HG02884 (cell line): ENCODE data around the gene PPA1.
A peak's percentile ranks its signal among the peaks of the same experiment; 100 is the strongest.
"Not testable (repeated sequence)": the region's sequence is repeated elsewhere in the genome, so short reads cannot be mapped to it uniquely, and the experiment has no call there.

Source experiments
- ATAC-seq: cut with Tn5 transposase; IDR thresholded peaks from one replicate; pipeline ENCODE4 v1.9.1; 2021; ENCODE audit warnings: mild to moderate bottlenecking, moderate library complexity; ENCODE audit not compliant: unreplicated experiment

PPA1 gene

DNA sequence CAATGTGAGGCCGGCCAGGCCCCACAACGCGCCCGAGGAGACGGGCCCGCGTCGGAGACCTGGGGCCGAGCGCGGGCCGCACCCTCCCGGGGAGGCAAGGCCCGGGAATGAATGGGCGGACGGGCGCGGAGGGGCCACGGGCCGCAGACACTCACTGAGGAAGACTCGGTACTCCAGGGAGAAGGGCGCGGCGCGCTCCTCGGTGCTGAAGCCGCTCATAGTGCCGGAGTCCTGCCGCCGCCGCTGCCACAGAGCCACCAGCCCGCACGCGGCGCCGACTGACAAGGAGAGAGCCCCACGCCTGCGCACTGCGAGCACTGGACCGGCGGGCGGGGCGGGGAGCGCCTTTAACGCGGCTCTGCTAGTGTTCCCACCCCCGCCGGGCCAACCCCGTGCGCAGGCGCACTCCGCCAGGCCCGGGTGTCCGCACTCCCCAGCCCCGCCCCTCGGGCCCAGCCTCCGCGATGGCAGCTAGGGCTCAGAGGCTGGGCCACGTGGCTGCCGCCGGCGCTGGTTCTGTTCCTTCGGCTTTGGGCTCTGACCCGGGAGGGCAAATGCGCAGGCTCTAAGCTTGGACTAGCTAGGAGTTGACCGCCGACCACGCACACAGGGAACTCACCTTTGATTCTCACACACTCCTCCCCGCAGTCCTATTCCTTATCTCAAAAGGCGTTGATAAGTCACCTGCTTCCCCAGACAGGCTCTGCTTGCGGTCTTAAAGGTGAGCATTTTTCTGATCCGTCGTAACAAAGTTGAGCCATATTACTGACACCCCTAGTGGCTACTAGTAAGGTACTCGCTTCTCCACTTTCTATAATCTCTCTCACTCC is at the start of gene PPA1:
PPA1 (minus strand) TSS at position 321 of the 830 bp plus-strand sequence; CDS start at position 219, 102 bp downstream.
- ATAC-seq: peak; percentile 82

DNA sequence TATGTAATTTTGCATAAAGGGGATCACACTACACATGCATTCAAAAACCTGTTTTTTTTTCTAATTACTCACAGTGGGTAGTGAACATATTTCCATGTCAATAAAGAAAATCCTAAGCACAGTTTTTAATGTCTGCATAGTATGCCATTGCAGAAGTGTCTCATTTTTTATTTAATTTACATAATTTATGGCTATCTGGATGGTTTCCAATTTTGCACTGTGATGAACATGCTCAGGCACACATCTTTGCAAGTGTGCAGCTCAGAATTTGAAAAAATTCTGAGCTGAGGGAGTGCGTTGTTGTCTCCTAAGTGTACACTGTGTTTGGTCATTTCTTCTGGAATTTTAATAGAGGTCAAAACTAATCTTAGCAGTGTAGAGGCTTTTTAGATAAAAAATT is 48.4 kb upstream of the PPA1 start:
- ATAC-seq: no peak

DNA sequence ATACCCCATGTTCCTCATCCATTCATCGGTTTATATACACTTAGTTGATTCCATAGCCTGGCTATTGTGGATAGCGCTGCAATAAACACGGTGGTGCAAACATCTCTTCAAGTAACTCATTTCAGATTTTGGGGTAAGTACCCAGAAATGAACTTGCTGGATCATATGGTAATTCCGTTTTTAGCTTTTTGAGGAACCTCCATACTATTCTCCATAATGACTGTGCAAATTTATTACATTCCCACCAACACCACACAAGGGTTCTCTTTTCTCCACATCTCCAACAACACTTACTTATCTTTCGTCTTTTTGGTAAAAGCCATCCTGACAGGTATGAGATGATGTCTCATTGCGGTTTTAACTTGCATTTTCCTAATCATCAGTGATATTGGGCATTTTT is 46.9 kb upstream of the PPA1 start:
- no peak for ATAC-seq

DNA sequence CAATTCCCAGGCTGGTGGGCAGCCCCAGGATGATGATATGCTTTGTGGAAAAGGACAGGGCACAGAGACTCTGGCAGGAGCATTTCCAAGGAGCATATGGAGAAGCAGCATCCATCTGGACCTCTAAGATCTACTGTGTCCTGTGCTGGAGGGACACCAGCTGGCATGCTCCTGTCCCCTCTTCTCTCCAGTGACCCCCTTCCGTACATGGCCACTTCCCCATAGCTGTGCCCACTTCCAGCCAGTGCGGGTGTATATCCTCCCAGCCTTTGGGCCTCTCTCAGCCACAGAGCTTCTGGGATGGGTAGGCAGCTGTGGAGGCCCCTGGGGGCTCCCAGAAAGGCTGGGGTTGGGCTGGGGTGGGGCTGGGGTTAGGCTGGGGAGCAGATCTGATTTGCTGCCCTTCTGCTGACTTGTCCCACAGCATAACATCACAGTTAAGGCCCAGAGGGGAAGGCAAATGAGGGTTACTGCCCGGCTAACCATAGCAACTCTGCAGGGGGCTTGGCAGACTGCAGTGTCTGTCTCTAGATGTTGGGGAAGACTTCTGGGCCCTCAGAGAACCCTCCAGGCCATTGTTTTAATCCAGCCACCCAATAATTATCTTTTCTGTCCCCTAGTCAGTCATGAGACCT is 44.3 kb upstream of the PPA1 start:
- ATAC-seq: no peak

DNA sequence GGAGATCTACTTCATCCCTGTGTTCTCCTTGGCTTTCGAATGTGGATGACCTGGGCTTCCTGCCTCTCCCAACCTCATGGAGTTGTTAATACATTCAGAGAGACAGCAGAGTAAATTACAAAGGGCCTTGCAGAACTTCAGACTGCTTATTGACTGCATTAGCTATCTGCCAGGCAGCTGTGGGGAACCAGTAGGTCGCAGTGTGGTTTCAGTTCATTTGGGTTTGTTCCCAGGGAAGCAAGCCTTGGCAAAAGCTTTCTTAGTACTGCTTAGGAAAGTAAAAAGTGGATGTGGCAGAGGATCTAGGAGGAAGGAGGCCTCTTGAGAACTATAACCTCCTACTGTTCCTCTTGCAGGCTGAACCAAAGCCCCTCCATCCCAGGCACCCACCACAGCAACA is 41.4 kb upstream of the PPA1 start:
- ATAC-seq: no peak

DNA sequence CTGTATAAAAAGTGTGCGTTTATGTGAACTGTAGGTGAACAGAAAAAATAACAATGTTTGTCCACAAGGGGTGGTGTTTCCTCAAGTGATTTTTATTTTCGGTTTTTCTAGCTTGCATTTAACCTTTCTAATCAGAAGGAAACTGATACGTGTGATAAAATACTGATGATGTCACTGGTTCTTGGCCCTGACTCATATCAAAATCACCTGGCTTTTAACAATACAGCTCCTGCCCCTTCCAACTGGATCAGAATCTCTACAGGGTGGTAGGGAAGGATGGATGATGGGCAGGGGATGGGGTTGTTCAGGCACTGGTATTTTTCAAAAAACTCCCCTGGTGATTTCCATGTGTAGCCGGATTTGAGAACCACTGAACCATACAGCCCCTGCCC is 39.7 kb upstream of the PPA1 start:
- peak; percentile 55 for ATAC-seq

DNA sequence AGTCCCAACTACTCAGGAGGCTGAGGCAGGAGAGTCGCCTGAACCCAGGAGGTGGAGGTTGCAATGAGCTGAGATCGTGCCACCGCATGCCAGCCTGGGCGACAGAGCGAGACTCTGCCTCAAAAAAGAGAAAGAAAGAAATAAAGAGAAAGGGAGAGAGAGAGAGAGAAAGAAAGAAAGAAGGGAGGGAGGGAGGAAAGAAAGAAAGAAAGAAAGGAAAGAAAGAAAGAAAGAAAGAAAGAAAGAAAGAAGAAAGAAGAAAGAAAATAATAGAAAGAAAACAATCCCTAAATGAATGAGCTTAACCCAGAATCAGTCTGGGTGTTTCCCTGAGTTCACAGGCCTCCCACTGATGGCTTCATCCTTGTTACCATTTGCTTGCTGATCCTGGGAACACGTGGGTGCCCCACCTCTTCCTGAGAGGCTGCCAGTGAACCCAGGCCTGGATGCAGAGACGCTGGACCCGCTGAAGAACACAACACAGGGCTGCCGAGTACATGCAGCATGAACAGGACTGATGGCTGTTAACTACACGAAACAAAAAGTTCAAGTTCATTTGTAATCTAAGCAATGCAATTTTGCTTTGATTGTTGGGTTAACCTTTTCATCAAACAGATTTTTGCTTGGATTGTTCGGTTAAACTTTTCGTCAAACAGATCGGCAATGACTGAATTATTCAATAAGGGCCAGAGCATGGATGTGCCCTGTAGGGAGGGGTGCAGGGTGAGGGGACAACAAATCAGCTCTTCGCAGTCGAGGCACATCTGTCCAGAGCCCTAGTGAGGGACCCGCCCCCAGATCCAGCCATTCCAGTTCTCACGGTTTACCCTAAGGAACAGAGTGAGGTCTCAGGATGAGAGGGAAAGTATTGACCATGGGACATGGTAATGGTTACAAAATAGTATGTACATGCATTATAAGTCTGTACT is 39.0 kb upstream of the PPA1 start:
- no peak for ATAC-seq

DNA sequence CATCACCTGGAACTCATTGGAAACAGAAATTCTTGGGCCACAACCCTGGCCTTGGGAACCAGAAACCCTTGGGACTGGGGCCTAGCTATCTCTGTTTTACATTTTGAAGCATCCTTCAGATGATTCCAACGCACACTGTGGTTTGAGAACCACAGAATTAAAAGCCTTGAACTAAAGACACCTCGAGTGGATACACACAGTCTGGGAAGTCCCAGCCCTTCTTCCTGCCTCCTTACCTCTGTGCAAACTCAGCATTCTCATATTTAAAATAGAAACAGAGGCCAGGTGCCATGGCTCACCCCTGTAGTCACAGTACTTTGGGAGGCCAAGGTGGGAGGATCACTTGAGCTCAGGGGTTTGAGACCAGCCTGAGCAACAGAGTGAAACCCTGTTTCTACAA is 37.7 kb upstream of the PPA1 start:
- no peak for ATAC-seq

DNA sequence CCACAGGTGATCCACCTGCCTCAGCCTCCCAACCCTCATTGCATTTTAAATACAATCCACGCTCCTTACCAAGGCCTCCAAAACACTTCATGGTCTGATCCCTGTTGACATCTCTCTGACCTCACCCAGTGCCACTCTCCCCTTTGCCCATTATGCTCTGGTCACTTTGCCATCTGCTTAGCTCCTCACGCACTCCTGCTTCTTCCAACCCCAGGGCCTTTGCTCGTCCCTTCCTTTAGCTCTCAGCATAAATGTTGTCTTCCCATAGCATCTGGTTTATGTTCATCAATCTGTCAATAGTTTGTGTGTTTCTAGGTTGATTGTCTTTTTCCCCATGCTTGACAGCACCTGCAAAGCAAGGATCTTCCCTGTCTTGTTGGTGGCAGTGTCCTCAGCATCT is 36.5 kb upstream of the PPA1 start:
- ATAC-seq: no peak

DNA sequence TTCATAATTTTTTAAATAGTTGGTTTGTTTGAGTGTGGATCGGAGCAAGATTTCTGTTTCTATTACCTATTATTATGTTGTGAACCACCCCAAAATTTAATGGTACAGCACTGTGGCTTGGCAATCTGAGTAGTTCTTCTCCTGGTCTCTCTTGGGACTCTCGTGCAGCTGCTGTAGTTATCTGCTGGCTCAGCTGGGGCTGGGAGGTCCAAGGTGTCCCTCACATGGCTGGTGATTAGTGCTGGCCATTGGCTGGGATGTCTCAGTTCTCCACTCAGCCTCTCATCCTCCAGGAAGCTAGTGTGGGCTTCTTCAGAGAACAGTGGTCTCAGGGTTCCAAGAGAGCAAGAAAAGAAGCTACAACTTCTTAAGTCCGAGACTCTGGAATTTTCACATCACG is 35.1 kb upstream of the PPA1 start:
- ATAC-seq: no peak

DNA sequence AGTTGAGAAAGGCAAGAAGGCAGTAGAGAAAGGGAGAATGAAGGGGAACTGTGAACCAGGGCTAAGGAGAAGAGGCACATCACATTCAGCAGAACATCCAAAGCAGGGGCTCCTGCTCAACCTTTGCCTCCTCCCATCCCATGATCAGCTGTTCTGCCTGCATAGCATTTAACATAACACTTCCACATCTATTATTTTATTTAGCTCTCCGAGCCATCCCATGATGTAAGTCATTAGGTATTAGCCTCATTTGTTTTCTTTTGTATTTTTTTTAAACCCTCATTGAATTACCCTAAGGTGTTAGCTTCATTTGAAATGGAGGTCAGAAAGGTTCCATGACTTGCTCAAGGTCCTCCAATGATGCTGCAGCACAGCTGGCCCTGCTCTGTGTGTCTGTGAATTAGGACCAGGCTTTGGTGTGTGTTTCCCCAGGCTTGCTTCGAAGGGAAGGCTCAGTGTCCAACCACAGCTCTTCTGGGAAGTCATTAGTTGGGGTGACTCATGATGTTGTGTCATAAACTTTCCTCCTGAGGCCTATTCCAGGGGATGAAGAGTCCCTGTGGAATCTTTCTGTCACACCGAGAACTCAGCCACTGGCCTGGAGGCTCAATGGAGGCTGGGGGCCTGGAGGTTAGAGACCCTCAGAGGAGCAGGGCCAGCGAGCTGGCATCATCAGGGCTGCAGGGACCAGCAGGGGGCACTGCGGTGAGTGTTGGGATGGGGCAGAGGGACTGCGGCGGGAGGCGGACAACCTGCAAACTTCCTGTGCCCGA is 34.1 kb upstream of the PPA1 start:
- no peak for ATAC-seq

DNA sequence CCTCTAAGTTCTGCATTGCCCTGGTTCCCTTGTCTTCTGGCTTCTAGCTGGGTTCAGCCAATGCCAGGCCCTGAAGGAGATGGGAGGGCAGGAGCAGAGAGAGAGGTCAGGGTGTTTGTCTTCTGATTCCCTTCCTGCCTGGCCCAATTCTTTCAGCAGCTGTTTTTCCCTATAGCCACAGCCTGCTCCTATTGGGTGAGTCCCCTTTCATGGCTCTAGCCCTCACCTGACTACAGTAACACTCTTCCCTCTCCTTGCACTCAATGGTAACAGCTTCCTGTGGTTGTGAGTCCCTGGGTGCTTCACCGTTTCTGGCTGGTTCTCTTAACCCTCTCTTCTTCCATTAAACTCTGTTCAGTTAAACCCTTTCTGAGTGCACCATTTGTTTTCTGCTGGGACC is 33.5 kb upstream of the PPA1 start:
- ATAC-seq: no peak

DNA sequence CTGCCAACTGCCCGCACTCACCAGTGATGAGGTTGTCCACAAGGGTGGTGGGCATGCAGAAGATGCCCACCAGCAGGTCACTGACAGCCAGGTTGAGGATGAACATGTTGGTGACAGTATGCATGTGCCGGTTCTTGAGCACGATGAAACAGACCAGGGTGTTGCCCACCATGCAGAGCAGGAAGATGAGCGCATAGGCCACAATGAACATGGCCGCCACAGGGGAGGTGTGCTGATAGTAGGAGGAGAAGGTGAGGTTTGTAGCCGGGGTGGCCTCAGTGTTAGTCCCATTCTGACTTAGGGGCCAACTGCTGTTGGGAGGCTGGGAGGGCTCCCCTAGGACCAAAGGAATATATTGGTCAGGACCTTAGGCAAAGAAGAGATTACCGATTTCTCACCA is 32.8 kb upstream of the PPA1 start:
- ATAC-seq: no peak

DNA sequence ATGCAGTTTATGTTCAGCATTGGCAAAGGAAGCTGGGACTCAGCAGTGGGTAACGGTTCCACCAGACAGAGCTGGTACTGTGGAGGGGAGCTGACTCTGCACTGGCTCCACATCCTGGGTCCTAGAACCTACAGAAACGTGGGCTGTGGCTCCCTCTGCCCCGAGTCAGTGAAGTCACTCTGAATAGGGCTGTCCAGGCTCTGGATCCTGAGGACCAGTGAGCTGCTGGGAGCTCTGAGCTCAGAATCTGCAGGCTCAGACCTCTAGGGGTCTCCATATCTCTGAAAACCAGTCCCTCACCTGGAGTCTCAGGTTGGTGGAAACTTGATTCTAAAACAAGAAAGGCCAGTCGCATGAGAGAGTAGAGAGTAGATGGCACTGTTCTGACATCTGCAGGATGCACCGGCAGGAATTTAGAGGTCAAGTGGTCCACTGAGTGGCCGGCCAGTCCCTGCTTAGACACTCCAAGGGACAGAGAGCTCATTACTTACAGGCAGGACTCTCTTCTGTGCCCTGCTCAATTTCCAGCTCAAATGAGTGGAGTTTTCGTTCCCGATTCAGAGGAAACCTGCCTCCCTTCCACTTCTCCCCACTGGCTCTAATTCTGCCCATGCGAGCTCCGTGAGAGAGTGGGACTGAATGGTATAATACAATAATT is 31.9 kb upstream of the PPA1 start:
- ATAC-seq: no peak

DNA sequence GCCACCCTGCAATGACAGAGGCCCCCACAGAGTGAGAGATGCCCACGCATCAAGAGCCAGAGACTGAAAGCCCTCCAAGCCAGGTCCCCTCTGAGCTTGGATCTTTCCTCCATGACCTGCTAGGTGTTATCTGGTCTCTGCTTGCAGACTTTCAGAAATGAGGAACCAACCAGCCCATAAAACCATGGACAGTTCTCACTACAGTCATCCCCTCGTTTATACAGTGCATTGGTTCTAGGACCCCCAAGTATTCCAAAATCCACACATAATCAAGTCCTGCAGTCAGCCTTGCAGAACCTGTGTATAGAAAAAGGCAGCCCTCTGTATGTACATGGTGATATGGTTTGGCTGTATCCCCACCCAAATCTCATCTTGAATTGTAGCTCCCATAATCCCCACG is 27.5 kb upstream of the PPA1 start:
- no peak for ATAC-seq

DNA sequence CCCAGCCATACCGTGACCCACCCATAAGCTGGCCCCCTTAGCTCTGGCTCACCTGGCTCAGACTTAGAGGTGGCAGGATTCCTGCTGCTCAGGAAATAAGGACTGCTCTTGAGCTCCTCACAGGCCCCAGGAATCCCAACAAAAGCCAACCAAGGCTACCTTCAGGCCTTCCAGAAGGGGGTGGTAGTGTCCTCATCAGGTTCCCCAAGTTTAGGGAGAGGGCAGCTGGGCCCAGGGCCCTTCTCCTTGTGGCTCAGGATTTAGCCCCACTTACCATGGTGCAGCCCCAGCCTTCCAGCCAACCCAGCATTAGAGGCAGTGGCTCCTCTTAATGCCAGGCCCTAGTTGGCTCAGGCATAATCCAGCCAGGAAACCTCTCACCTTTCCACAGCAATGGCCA is 27.0 kb upstream of the PPA1 start:
- ATAC-seq: no peak

DNA sequence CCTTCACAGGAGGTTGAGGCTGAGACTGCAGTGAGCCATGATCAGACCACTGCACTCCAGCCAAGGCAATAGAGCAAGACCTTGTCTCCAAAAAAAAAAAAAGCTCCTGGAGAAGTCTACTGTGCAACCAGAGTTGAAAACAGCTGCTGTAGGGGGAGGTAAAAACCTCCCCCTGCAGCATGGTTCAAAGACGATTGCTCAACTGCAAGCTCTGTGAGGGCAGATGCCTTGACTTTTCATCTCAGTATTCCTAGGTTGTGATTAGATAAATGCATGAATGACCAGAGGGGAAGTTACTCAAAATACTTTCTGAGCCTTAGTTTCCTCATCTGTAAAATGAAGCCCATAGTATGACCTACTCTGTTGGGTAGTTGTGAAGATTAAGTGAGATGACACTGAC is 25.0 kb upstream of the PPA1 start:
- no peak for ATAC-seq

DNA sequence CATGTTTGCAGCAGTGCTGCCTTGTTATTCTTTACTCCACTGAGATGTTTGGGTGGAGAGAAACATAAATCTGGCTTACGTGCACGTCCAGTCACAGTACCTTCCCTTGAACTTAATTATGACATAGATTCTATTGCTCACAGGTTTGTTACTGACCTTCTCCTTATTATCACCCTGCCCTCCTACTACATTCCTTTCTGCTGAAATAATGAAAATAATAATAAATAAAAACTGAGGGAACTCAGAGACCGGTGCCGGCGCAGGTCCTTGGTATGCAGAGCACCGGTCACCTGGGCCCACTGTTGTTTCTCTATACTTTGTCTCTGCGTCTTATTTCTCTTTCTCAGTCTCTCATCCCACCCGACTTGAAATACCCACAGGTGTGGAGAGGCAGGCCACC is 24.6 kb upstream of the PPA1 start:
- not testable (repeated sequence) for ATAC-seq

DNA sequence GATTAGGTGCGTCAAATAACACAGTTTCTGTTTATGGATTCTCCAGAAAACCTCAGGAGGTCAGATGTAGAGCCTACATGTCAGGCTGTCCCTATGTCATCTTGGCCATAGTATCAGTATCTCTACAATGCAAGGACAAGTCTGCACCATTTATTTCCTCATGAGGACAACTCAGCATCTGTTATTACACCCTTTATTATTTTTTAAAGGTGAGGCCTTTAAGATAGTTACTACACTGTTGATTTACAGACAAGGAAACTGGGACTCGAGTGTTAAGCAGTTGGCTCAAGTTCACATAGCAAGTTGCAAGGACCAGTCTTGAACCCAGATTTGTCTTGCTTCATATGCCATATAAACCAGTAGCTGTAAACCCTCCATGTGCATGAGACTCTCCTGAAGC is 23.2 kb upstream of the PPA1 start:
- no peak for ATAC-seq
